D721Med (cell line): Measurements from ENCODE around the gene THAP7.

Experiments
- DNase-seq: peaks from one replicate; pipeline ENCODE4 v3.0.0; 2011; ENCODE audit warnings: low spot score; ENCODE audit not compliant: insufficient read length
- FAIRE-seq: peaks from 2 replicates; lab custom pipeline; 2011; peaks lifted over from hg19 to GRCh38; lab: Jason Lieb, UNC
- CTCF ChIP-seq: IDR thresholded peaks from 2 replicates; pipeline ENCODE4 v1.5.1; 2012; ENCODE audit warnings: mild to moderate bottlenecking, control low read depth; ENCODE audit not compliant: insufficient read depth; ENCODE audit errors: missing control alignments

Gene THAP7

GRCh38 chr22:20959578-20960461, 42.1 kb downstream of the THAP7 start:
- no peak for DNase-seq
- FAIRE-seq = no peak
- no peak for TF ChIP-seq CTCF

- no peak for FAIRE-seq
- no peak for DNase-seq
- TF ChIP-seq CTCF = no peak
Measured at GRCh38 chr22:20957683-20958431, 44.1 kb downstream of the THAP7 start.

GRCh38 chr22:20957102-20957682, 44.7 kb downstream of the THAP7 start:
- no peak for FAIRE-seq
- no peak for TF ChIP-seq CTCF
- no peak for DNase-seq

GRCh38 chr22:20956258-20957101, 45.4 kb downstream of the THAP7 start:
- FAIRE-seq (no peak), DNase-seq (no peak)
- TF ChIP-seq CTCF = no peak

- TF ChIP-seq CTCF = no peak
- DNase-seq (no peak), FAIRE-seq (no peak)
Measured at GRCh38 chr22:20955548-20955947, 46.4 kb downstream of the THAP7 start.

- DNase-seq (no peak), FAIRE-seq (no peak)
- TF ChIP-seq CTCF = no peak
Measured at GRCh38 chr22:20953668-20954500, 48.0 kb downstream of the THAP7 start.
